ENCODE measurements around the gene KCNA5. TPM values are rescaled to one million over a fixed set of nuclear protein-coding genes. Genes with fewer than 3 reads are reported as not detected.

Gene KCNA5
- total RNA-seq, 4 donors from 2014 or later: 0.60 to 3.7 (median 2.0) TPM

GRCh38 chr12:5032821-5033220, 10.9 kb upstream of the KCNA5 start:
- TF ChIP-seq POLR2AphosphoS5 (IDR thresholded peaks at IDR 0.05) (no peak), EP300 (IDR thresholded peaks at IDR 0.05; ENCODE audit: low read depth) (no peak), POLR2A (IDR thresholded peaks at IDR 0.05) (no peak), CTCF (IDR thresholded peaks at IDR 0.05) (no peak)
- Histone ChIP-seq H3K27ac (no peak overlapping the region), H3K4me1 (no peaks in the 10 kb centered on the region), H3K27me3 (peaks cover 4% of the 10 kb centered on the region), H3K36me3 (no peaks in the 10 kb centered on the region), H3K4me3 (no peak overlapping the region), H3K9me3 (no peaks in the 10 kb centered on the region)
- 92 to 100% methylated on average over 1 to 11 of the region's 11 CpGs for WGBS, 2 donors (ENCODE audit: low coverage in 1 of 2)
- in situ Hi-C loops (cut with MboI; ENCODE audit: low pct_ligation_motif_present in 1 of 4, low pct_unique_long_range_greater_than_20kb in 1 of 4, low sequenced_read_pairs in 3 of 4) (no loop called here), intact Hi-C loops (cut with DNase I; ENCODE audit: low total_unique reads) (no loop called here)
- no peak for DNase-seq

GRCh38 chr12:5033883-5034282, 9.8 kb upstream of the KCNA5 start:
- no peaks in the 10 kb centered on the region for H3K9me3 ChIP-seq
- no peak overlapping the region for H3K27ac ChIP-seq
- no peak for DNase-seq
- H3K36me3 ChIP-seq: no peaks in the 10 kb centered on the region
- TF ChIP-seq POLR2A (IDR thresholded peaks at IDR 0.05): no peak
- TF ChIP-seq POLR2AphosphoS5 (IDR thresholded peaks at IDR 0.05): no peak
- TF ChIP-seq CTCF (IDR thresholded peaks at IDR 0.05): no peak
- TF ChIP-seq EP300 (IDR thresholded peaks at IDR 0.05; ENCODE audit: low read depth): no peak
- WGBS, 2 donors (ENCODE audit: low coverage in 1 of 2): 50 to 68% methylated on average over 1 of the region's 1 CpG
- peaks cover 10% of the 10 kb centered on the region for H3K27me3 ChIP-seq
- H3K4me1 ChIP-seq: no peaks in the 10 kb centered on the region
- in situ Hi-C loops (cut with MboI; ENCODE audit: low pct_ligation_motif_present in 1 of 4, low pct_unique_long_range_greater_than_20kb in 1 of 4, low sequenced_read_pairs in 3 of 4) (no loop called here), intact Hi-C loops (cut with DNase I; ENCODE audit: low total_unique reads) (no loop called here)
- no peak overlapping the region for H3K4me3 ChIP-seq

GRCh38 chr12:5034603-5035002, 9.1 kb upstream of the KCNA5 start:
- no peaks in the 10 kb centered on the region for H3K9me3 ChIP-seq
- H3K4me3 ChIP-seq: no peak overlapping the region
- H3K27me3 ChIP-seq: peaks cover 10% of the 10 kb centered on the region
- H3K36me3 ChIP-seq: no peaks in the 10 kb centered on the region
- 68 to 86% methylated on average over 2 to 5 of the region's 5 CpGs for WGBS, 2 donors (ENCODE audit: low coverage in 1 of 2)
- no peak for DNase-seq
- H3K4me1 ChIP-seq: no peaks in the 10 kb centered on the region
- intact Hi-C loops (cut with DNase I; ENCODE audit: low total_unique reads) (no loop called here), in situ Hi-C loops (cut with MboI; ENCODE audit: low pct_ligation_motif_present in 1 of 4, low pct_unique_long_range_greater_than_20kb in 1 of 4, low sequenced_read_pairs in 3 of 4) (no loop called here)
- H3K27ac ChIP-seq: no peak overlapping the region
- no peak for TF ChIP-seq POLR2A (IDR thresholded peaks at IDR 0.05)
- TF ChIP-seq POLR2AphosphoS5 (IDR thresholded peaks at IDR 0.05): no peak
- TF ChIP-seq CTCF (IDR thresholded peaks at IDR 0.05): no peak

GRCh38 chr12:5035618-5036017, 8.1 kb upstream of the KCNA5 start:
- Histone ChIP-seq H3K4me1 (no peaks in the 10 kb centered on the region), H3K36me3 (no peaks in the 10 kb centered on the region), H3K27ac (no peak overlapping the region), H3K27me3 (peaks cover 14% of the 10 kb centered on the region), H3K9me3 (no peaks in the 10 kb centered on the region), H3K4me3 (no peak overlapping the region)
- in situ Hi-C loops (cut with MboI; ENCODE audit: low pct_ligation_motif_present in 1 of 4, low pct_unique_long_range_greater_than_20kb in 1 of 4, low sequenced_read_pairs in 3 of 4) (no loop called here), intact Hi-C loops (cut with DNase I; ENCODE audit: low total_unique reads) (no loop called here)
- TF ChIP-seq POLR2AphosphoS5 (IDR thresholded peaks at IDR 0.05): no peak
- WGBS, 2 donors (ENCODE audit: low coverage in 1 of 2): 70 to 91% methylated on average over 4 to 6 of the region's 6 CpGs
- no peak for DNase-seq

- H3K4me1 ChIP-seq: no peaks in the 10 kb centered on the region
- H3K27me3 ChIP-seq: peaks cover 18% of the 10 kb centered on the region
- no peak for DNase-seq
- in situ Hi-C loops (cut with MboI; ENCODE audit: low pct_ligation_motif_present in 1 of 4, low pct_unique_long_range_greater_than_20kb in 1 of 4, low sequenced_read_pairs in 3 of 4) (no loop called here), intact Hi-C loops (cut with DNase I; ENCODE audit: low total_unique reads) (no loop called here)
- WGBS, 2 donors (ENCODE audit: low coverage in 1 of 2): 55 to 78% methylated on average over 7 of the region's 7 CpGs
- no peaks in the 10 kb centered on the region for H3K9me3 ChIP-seq
- H3K4me3 ChIP-seq: no peak overlapping the region
- H3K36me3 ChIP-seq: no peaks in the 10 kb centered on the region
- no peak for TF ChIP-seq EP300 (IDR thresholded peaks at IDR 0.05; ENCODE audit: low read depth)
- no peak overlapping the region for H3K27ac ChIP-seq
Measured at GRCh38 chr12:5036031-5036430, 7.6 kb upstream of the KCNA5 start.
